NK-92 treated with Interleukin-12 subunit alpha and Interleukin-12 subunit beta, amount 100 ng/mL, for 24 hours (cell line): ENCODE measurements around the gene EFHD1.
"Not testable (repeated sequence)": the region's sequence is repeated elsewhere in the genome, so short reads cannot be mapped to it uniquely, and the experiment has no call there.

Experiments used
- DNase-seq: peaks from one replicate; lab custom pipeline; 2025; lab: John Stamatoyannopoulos, UW

The EFHD1 gene

GRCh38 chr2:232696609-232697058 lies 63.2 kb downstream of the EFHD1 start:
- DNase-seq: no peak

GRCh38 chr2:232697059-232697806 lies 63.8 kb downstream of the EFHD1 start, which contains the start of gene GIGYF2:
Gene GIGYF2, plus strand, starts transcription at chr2:232697331. Its CDS starts 37,867 bp downstream, at chr2:232735198.
- DNase-seq: peak; percentile 94

GRCh38 chr2:232697807-232698110 lies 64.4 kb downstream of the EFHD1 start:
- no peak for DNase-seq

GRCh38 chr2:232698556-232699091 lies 65.2 kb downstream of the EFHD1 start:
- DNase-seq: no peak

- no peak for DNase-seq
These were observed 65.7 kb downstream of the EFHD1 start for GRCh38 chr2:232699110-232699509.

- DNase-seq: no peak
These were observed 66.8 kb downstream of the EFHD1 start for GRCh38 chr2:232700154-232700553.

GRCh38 chr2:232707076-232707475 lies 73.7 kb downstream of the EFHD1 start:
- no peak for DNase-seq

- no peak for DNase-seq
These were observed 80.1 kb downstream of the EFHD1 start for GRCh38 chr2:232713505-232713904.

GRCh38 chr2:232714969-232715368 lies 81.6 kb downstream of the EFHD1 start:
- DNase-seq: no peak

- DNase-seq: not testable (repeated sequence)
These were observed 86.7 kb downstream of the EFHD1 start for GRCh38 chr2:232720056-232720455.

- DNase-seq: no peak
These were observed 87.9 kb downstream of the EFHD1 start for GRCh38 chr2:232721261-232721660.

GRCh38 chr2:232721882-232722281 lies 88.5 kb downstream of the EFHD1 start:
- DNase-seq: no peak

- no peak for DNase-seq
These were observed 89.6 kb downstream of the EFHD1 start for GRCh38 chr2:232723027-232723426.

GRCh38 chr2:232728785-232729184 lies 95.4 kb downstream of the EFHD1 start:
- no peak for DNase-seq

- DNase-seq: no peak
These were observed 98.1 kb downstream of the EFHD1 start for GRCh38 chr2:232731470-232731869.
